ENCODE results near the gene HSFX4.
A peak's percentile ranks its signal among the peaks of the same experiment; 100 is the strongest.
"Not testable (repeated sequence)": the region's sequence is repeated elsewhere in the genome, so short reads cannot be mapped to it uniquely, and the experiment has no call there.

HSFX4 gene

GRCh38 chrX:149929400-149929799, at the start of gene HSFX4:
Gene HSFX4, plus strand, starts transcription at chrX:149929573. Its CDS starts 72 bp downstream, at chrX:149929645.
- DNase-seq, result not testable (repeated sequence)

- no peak for DNase-seq
These were observed 48.2 kb upstream of the HSFX4 start, which contains the start of gene MAGEA8 for GRCh38 chrX:149881081-149881711. Gene MAGEA8, plus strand, starts transcription at chrX:149881183. Its CDS starts 3,090 bp downstream, at chrX:149884273.

GRCh38 chrX:149890828-149891227, 38.5 kb upstream of the HSFX4 start:
- not testable (repeated sequence) for DNase-seq

GRCh38 chrX:149898554-149898953, 30.8 kb upstream of the HSFX4 start:
- no peak for DNase-seq

- no peak for DNase-seq
These were observed 25.3 kb upstream of the HSFX4 start for GRCh38 chrX:149903889-149904748.

GRCh38 chrX:149908308-149908707, 21.1 kb upstream of the HSFX4 start:
- DNase-seq, result no peak

GRCh38 chrX:149908727-149909126, 20.6 kb upstream of the HSFX4 start:
- DNase-seq, result no peak

GRCh38 chrX:149909324-149910177, 19.8 kb upstream of the HSFX4 start:
- no peak for DNase-seq

GRCh38 chrX:149910178-149910695, 19.1 kb upstream of the HSFX4 start:
- DNase-seq, result no peak

GRCh38 chrX:149916745-149917392, 12.5 kb upstream of the HSFX4 start:
- DNase-seq, result no peak

GRCh38 chrX:149923836-149924235, 5.5 kb upstream of the HSFX4 start:
- not testable (repeated sequence) for DNase-seq

- DNase-seq, result not testable (repeated sequence)
These were observed 4.9 kb upstream of the HSFX4 start for GRCh38 chrX:149924434-149924833.

GRCh38 chrX:149927245-149927963, 2.0 kb upstream of the HSFX4 start:
- DNase-seq, result not testable (repeated sequence)

- DNase-seq, result not testable (repeated sequence)
These were observed 1.5 kb upstream of the HSFX4 start for GRCh38 chrX:149927964-149928258.

GRCh38 chrX:149928635-149929034, 738 bp upstream of the HSFX4 start:
- not testable (repeated sequence) for DNase-seq

GRCh38 chrX:149931355-149931754, 2.0 kb downstream of the HSFX4 start:
- DNase-seq, result not testable (repeated sequence)

- not testable (repeated sequence) for DNase-seq
These were observed 2.8 kb downstream of the HSFX4 start for GRCh38 chrX:149932150-149932549.

- DNase-seq, result not testable (repeated sequence)
These were observed 3.6 kb downstream of the HSFX4 start for GRCh38 chrX:149932970-149933369.

GRCh38 chrX:149933547-149933946, 4.2 kb downstream of the HSFX4 start:
- DNase-seq, result not testable (repeated sequence)

- not testable (repeated sequence) for DNase-seq
These were observed 8.0 kb downstream of the HSFX4 start for GRCh38 chrX:149937328-149937727.

- DNase-seq, result peak; percentile 28
These were observed 8.6 kb downstream of the HSFX4 start for GRCh38 chrX:149937871-149938426.

Data from femur (tissue), 1 donor.